DMS53 treated with DMSO at 0.1 percent for 48 hours (cell line): Measurements from ENCODE around the gene MOGAT2.
"Not testable (repeated sequence)": the region's sequence is repeated elsewhere in the genome, so short reads cannot be mapped to it uniquely, and the experiment has no call there.

Experiments
- DNase-seq: peaks from one replicate; lab custom pipeline; 2025; ENCODE audit not compliant: unreplicated experiment; lab: John Stamatoyannopoulos, UW

The MOGAT2 gene

DNA sequence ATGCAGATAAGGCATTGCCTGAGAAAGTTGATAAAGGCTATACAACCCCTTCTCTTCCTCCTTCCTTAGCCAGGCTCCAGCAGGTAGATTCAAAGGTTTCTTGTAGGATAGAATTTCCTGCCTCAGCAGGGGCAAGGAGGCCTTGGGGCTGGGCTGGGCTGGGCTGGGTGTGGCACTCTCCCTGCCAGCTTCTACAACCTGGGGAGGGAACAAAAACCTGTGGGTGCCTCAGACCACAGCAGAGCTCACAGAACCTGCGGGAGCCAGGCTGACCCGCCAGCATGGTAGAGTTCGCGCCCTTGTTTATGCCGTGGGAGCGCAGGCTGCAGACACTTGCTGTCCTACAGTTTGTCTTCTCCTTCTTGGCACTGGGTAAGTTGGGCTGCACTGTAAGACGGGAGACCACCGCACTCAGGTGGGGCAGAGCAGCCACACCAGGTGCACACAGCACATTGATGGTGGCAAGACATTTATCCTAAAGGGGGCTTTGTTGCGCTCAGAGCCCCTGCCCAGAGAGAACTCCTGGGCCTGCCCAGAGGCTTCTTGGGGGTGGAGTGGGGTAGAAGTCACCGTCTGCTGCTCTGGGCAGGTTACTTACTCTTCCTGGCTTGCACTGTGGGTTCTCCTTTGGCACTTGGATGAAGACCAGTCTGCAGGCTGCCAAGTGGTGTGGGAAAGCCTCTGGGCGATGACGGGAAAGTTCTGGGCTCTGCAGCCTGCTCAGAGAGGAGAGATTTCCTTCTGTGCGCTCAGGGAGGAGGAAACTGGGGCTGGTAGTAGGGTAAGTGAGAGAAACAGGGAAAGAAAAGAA is at the start of gene MOGAT2:
Gene MOGAT2, plus strand, starts transcription at position 231 of the 811 bp plus-strand sequence. Its CDS starts 51 bp downstream, at position 282.
- DNase-seq, result no peak

DNA sequence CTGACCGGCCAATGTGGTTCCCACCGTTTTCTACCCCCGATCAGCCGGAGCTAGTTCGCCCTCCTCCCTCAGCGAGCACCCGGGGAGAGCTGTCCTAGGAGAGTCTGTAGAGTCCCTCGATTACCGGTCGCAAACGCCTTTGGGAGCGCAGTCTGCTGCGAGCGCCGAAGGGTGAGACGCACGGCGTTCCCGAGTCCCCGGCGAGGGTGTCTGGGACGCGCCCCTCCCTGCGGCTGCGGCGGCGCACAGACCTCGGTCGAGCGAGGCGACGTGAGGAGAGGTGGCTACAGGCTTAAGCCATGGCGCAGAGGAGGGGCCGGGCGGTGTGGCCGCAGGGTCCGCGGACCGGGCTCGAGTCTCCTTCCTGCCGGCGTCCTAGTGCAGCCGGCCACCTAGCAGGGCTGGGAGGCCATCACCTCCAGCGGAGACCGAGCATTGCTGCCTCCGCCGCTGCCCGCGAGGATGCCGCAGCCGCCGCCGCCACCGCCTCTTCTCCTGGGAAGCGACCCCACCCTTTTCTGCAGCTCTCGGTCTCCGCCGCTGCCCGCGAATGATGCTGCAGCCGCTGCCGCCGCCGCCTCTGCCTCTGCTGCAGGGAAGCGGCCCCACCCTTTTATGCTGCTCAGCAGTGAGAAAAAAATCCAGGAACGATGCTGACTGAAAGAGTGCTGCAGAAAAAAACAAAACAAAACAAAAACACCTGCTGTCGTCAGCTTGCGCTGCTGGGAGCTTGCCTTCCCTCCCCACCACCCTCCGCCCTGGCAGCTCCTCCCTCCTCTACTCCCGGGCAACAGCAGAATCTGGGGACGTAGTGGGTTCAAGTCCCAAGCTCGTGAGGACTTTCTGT is 49.0 kb upstream of the MOGAT2 start, which contains the start of gene MAP6:
Gene MAP6, minus strand, starts transcription at position 588 of the 847 bp plus-strand sequence. CDS start 669 bp downstream, outside the sequence.
- peak; percentile 91 for DNase-seq

DNA sequence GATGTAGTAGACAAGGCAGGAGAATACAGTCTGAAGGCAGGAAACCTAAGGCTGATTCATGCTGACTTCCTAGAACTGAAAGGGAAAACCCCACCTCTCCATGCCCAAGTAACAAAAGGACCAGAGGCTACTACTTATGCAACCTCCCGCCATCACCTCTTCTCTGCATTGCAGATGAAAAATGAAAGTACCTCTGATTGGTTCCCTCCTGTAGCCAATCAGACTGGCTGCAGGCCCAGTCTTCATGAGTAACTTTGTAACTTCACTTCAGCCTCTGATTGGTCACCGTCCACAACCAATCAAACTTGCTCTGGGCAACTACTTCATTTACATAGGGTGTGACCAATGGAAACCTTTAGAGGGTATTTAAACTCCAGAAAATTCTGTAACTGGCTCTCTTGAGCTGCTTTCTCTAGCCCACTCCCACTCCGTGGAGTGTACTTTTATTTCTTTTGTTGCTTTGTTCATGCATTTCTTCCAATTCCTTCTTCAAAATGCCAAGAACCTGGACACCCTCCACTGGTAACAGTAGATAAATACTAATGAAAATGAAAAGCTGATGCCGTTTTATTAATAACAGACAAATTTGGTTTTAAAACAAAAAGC is 43.6 kb upstream of the MOGAT2 start:
- DNase-seq, result no peak

DNA sequence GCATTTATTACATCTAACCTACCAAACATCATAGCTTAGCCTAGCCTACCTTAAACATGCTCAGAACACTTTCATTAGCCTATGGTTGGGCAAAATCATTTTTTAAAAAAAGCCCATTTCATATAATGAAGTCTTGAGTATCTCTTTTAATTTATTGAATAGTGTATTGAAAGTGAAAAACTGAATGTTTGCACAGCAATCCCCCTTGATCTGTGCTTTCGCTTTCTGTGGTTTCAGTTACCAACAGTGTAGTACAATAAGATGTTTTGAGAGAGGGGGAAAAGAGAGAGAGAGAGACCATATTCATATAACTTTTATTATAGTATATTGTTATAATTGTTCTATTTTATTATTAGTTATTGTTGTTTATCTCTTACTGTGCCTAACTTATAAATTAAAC is 40.4 kb upstream of the MOGAT2 start:
- DNase-seq, result no peak

DNA sequence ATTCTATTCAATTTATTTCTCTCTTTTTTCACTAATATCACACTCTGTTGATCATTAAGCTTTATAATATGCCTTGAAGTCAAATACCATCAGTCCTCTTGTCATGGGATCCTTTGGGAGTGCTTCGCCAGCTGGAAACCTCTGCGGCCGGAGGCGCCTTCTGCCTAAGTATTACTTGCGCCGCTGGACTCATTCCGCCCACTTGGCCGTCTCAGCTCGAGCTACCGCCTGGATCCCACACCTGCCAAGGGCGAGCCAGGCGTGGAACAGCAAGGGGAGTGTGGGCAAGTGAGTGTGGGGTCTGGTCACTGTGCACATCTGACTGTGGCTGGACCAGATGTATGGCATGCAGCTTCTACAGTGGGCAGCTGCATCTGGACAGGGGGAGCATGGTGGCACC is 39.7 kb upstream of the MOGAT2 start:
- DNase-seq, result no peak

DNA sequence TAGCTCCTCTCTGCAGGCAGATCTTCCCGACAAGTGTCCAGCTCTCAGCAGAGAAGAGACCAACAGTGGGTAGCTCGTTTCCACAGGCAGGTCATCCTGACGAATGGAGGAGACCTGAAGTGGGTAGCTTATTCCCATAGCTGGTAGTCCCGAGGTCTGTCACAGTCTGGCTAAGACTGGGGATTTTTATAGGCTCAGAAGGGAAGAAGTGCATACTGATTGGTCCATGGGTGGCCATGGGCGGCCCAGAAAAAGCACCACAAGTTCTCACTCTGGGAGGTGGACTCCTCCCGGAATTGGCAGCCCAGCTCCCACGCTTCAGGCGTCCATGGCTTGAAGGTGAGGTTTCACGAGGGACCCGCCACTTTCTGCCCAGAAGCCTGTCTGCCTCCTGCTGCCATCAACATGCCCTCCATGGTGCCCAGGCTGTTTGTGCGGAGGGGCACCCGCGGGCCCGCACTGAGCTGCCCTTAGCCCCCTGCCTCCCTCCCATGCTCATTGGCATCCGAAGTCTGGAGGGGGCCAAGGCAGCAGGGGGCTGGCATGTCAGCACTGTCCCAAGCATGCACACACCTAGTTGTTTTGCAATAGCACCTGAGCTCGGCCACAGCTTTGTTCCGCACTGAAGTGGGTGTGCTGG is 38.9 kb upstream of the MOGAT2 start:
- DNase-seq, result no peak

DNA sequence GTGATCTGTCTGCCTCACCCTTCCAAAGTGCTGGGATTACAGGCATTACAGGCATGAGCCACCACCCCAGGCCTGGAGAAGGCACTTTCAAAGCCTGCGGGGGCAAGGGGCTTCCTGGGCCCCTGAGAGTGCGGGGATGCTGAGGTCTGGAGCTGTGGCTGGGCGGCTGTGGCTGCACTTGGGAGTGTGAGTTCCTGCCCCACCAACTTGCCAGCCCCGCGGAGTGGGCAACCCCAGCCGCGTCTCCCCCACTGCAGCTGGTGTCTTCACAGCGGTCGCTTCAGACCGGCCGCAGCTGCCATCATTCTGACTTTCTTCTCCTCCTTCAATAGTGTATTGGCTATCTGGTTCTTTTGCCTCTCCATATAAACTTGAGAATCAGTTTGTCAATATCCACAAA is 38.1 kb upstream of the MOGAT2 start:
- DNase-seq, result no peak

DNA sequence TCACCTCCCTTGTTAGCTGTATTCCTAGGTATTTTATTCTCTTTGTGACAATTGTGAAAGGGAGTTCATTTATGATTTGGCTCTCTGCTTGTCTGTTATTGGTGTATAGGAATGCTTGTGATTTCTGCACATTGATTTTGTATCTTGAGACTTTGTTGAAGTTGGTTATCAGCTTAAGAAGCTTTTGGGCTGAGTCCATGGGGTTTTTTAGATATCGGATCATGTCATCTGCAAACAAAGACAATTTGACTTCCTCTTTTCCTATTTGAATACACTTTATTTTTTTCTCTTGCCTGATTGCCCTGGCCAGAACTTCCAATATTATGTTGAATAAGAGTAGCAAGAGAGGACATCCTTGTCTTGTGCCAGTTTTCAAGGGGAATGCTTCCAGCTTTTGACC is 33.8 kb upstream of the MOGAT2 start:
- not testable (repeated sequence) for DNase-seq

DNA sequence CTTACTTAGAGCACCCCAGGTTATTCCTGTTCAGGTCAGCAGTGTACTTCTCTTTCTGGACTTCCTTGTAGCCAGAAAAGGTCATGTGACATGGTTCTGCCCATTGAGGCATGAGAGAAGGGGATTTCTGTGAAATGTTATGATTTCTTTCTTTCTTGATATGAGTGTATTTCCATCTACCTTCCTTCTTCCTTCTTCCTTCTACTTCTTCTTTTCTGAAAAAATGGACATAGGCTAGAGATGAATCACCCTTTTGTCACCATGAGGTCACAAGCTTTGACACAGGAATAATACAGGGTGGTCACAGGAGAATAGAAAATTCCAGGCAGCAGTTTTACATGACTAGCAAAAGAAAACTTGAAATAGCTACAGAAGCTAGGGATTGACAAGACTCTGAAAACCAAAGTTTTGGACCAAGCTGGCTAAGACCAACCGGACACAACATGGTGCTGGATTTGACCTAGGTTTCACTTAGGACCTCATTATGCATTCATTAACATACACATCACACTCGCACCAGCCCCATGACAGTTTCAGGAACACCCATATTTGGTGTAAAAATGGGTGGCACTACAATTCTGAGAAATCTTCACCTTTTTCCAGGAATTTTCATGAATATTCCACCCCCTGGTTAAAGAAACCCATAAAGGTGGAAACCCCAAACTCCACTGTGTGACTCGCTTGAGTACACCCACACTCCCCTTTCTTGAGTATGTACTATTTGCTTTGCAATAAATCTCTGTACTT is 27.6 kb upstream of the MOGAT2 start:
- no peak for DNase-seq

DNA sequence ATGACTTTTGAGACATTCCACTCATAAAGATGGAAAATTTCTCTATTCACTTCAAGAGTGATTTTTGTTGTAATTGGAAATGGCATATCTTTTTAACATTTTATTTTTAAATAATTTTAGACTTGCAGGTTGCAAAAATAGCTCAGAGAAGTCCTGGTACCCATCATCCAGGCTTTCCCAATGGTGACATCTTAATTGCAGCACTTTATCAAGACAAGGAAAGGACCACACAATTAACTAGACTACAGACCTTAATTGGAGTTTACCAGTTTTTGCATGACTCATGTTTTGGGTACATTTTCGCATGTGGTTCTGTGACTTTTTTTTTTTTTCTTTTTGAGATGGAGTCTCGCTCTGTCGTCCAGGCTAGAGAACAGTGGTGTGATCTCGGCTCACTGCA is 25.8 kb upstream of the MOGAT2 start:
- no peak for DNase-seq

DNA sequence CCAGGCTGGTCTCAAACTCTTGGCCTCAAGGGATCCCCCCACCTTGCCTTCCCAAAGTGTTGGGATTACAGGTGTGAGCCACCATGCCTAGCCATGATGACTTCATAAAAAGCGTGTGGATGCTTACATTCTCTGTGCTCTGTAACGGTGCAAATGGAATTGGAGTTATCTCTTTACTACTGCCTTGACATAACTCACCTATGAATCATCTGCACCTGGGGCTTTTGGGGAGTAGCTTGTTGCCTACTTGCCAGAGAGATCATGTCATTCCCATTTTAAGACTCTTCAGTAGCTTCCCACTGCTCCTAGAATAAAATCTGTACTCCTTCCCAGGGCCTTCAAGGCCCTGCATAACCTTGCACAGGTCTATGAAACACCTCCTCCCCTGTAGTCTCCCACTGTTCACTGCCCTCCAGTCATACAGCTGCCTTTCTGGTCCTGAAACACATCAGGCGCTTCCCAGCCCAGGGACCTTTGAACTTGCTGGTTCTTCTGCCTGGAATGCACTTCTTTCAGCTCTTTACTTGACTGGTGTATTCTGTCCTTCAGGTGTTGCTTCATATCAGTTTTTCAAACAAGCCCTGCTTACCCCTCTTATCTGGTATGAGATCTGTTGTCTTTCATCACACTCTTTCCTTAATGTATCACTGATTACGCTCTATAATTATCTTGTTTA is 19.6 kb upstream of the MOGAT2 start:
- no peak for DNase-seq

DNA sequence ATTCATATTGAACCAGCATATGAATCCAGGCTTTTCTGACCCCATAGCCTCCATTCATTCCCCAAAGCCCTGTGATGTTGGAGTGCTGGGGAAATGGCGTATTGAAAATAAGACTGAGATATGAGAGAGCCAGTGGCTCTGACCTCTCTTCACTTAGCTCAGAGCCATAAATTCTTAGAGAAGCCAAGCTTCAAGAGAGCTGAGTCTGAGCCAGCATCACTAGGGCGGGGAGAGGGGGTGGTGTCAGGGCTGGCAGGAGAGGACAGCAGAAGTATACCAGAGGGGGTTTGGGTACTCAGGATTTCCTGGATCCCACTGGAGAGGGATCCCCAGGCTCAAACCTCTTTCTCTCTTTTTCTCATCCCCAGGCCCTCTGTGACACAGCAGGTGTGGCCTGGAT is 16.7 kb upstream of the MOGAT2 start:
- no peak for DNase-seq

DNA sequence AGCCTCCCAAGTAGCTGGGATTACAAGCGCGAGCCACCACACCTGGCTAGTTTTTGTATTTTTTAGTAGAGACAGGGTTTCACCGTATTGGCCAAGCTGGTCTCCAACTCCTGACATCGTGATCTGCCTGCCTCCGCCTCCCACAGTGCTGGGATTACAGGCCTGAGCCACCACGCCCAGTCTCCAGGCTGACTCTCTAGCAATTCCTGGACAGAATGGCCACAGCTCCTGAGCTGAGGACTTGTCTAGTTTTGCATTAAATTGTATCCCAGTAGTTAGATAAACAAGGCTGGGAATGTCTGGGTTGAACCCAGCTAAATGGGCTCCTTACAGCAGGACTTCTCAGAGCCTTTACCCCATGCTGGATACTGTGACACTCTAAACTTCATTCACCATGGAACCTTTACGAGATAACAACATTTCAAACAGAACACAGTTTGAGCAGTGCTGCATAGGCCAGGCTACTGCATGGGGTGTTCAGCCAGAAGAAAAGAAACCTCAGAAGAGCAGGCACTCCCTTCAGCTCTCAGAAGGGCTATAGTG is 13.9 kb upstream of the MOGAT2 start:
- no peak for DNase-seq

DNA sequence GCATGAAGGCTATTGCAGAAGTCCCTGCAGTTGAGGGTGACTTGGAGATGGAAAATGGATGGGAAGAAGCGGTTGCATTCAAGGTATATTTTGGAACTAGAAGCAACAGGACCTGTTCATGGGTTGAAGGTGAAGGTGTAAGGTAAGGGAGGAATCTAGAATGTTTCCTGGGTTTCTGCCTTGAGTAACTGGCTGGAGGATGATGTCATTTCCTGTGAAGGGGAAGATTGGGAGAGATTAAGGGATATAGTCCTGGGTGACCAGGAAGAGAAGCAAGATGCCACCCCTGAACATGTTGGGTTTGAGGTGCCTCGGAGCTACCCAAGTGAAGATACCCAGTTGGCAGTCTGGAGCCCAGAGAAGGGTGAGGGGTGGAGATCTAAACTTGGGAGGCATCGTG is 12.1 kb upstream of the MOGAT2 start:
- DNase-seq, result no peak

DNA sequence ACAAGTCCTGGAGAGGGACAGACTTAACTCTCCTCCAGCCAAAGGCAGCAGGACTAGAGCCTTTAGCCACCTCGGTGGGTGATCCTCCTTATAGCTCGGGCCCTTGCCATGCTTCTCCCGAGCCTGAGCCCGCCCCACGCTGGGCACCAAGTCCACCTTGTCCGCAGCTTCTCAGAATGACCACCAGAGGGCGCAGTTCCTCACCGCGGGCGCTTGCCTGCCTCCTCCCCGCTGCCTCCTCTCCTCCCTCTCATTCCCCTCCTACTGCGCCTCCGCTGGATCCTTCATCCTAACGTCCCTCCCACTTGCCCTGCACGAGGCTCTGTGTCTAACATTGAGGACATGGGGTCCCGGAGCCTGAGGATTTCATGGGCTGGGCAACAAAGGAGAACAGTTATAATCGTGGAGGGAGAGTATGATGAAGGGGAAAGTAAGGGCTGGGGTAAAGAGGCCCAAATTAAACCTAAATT is 11.3 kb upstream of the MOGAT2 start:
- peak; percentile 93 for DNase-seq

DNA sequence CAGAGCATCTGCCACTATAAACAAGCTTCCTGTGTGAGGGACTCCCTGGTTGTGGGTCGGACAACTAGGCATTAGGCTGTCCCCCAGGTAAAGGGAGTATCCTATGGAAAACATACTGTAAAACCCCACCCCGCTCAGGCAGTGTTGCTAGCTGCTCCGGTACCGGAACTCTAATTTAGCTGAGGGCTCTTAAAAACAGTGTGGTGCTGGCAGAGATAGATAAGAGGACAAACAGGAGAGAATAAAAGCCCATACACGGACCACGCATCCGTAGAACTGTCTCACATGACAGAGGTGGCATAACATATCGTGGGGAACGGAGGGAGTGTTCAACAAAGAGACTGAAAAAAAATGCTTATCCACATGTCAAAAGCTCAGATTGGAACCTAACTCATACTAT is 3.4 kb upstream of the MOGAT2 start:
- no peak for DNase-seq

DNA sequence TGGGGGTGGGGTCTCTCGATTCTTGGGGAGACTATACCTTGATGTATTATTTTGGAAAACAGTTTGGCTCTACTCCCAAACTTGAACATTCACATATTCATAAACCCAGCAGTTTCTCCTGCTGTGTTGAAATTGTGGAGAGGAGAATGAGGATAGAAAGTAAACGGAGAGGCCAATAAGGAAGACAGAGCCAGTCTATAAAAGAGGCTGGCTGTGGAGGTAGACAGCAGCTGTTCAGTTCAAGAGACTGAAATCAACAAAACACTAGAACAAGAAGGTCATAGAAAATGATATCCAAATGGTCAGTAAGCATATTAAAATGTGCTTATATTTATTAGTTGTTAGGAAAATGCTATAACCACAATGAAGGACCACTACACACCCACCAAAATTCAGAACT is 1.9 kb upstream of the MOGAT2 start:
- DNase-seq, result no peak

DNA sequence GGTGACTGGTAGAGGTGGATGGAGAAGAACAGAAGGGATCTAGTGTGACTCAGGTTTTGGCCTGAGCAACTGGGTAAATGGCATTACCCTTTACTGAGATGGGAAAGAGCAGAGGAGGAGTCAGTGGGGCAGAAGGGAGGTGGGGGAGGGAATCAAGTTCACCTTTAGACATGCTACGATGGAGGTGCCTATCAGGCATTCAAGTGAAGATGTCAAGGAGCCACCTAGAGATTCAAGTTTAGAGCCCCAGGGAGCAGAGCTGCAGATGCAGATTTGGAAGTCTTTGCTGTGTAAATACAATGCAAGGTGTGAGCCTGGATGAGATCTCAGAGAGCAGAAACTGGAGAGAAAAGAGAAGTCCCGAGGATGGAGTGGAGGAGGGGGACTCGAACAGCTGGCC is 979 bp upstream of the MOGAT2 start:
- no peak for DNase-seq
